Measurements from ENCODE around the gene RBM45.

Gene RBM45

DNA sequence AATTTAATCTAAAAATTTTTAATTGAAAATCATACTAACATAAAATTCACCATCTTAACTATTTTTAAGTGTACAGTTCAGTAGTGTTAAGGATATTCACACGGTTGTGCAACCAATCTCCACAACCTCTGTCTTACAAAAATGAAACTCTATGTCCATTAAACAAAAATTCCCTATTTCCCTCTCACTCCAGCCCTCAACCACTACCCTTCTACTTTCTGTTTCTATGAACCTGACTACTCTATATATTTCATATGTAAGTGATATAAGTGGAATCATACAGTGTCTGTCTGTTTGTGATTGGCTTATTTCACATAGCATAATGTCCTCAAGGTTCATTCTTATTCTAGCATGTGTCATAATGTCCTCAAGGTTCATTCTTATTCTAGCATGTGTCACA lies 47.7 kb downstream of the RBM45 start:
- DNase-seq (ENCODE audit: low read depth) = no peak

- no peak for DNase-seq (ENCODE audit: low read depth)
Measured at GRCh38 chr2:178160601-178161000, 48.4 kb downstream of the RBM45 start.

- no peak for DNase-seq (ENCODE audit: low read depth)
Measured at GRCh38 chr2:178163395-178163794, 51.2 kb downstream of the RBM45 start.

GRCh38 chr2:178163911-178164310 lies 51.7 kb downstream of the RBM45 start:
- DNase-seq (ENCODE audit: low read depth) = no peak

DNA sequence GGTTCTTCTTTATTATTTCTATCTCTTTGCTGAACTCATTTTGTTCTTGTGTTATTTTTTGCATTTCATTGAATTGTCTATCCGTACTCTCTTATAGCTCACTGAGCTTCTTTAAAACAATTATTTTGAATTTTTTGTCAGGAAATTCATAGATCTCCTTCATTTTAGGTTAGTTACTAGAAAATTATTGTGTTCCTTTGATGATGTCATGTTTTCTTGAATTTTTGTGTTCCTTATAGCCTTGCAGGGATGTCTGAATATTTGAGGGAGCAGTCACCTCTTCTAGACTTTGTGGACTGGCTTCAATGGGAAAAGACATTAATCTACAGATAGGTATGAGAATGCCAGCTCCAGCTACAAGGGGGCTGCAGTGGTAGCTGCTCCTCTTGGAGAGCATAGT lies 61.4 kb downstream of the RBM45 start:
- DNase-seq (ENCODE audit: low read depth) = no peak

GRCh38 chr2:178177066-178177679 lies 64.9 kb downstream of the RBM45 start:
- DNase-seq (ENCODE audit: low read depth) = no peak

All from fibroblast of gingiva (primary cell).